ENCODE data around the gene NCKAP1. TPM values are rescaled to one million over a fixed set of nuclear protein-coding genes. Genes with fewer than 3 reads are reported as not detected.

NCKAP1 gene
- total RNA-seq, 1 donor from 2014 or later, result 116 TPM

- H3K27ac Mint-ChIP-seq (ENCODE audit: unreplicated experiment), result no peak overlapping the region
- H3K27me3 Mint-ChIP-seq (ENCODE audit: unreplicated experiment), result no peaks in the 10 kb centered on the region
- no peak for DNase-seq
- no peaks in the 10 kb centered on the region for H3K36me3 Mint-ChIP-seq (ENCODE audit: unreplicated experiment)
- H3K9me3 Mint-ChIP-seq (ENCODE audit: unreplicated experiment), result no peaks in the 10 kb centered on the region
- H3K4me3 Mint-ChIP-seq (ENCODE audit: unreplicated experiment), result no peak overlapping the region
- peaks cover 7% of the 10 kb centered on the region for H3K4me1 Mint-ChIP-seq (ENCODE audit: low read depth, unreplicated experiment)
- no peak for TF ChIP-seq CTCF (IDR thresholded peaks at IDR 0.05; ENCODE audit: partially characterized antibody, unreplicated experiment)
Measured at GRCh38 chr2:183026424-183026823, 11.8 kb downstream of the NCKAP1 start.

- Mint-ChIP-seq H3K4me1 (ENCODE audit: low read depth, unreplicated experiment) (peaks cover 7% of the 10 kb centered on the region), H3K36me3 (ENCODE audit: unreplicated experiment) (no peaks in the 10 kb centered on the region), H3K9me3 (ENCODE audit: unreplicated experiment) (no peaks in the 10 kb centered on the region), H3K27ac (ENCODE audit: unreplicated experiment) (no peak overlapping the region), H3K27me3 (ENCODE audit: unreplicated experiment) (no peaks in the 10 kb centered on the region), H3K4me3 (ENCODE audit: unreplicated experiment) (no peak overlapping the region)
- TF ChIP-seq CTCF (IDR thresholded peaks at IDR 0.05; ENCODE audit: partially characterized antibody, unreplicated experiment), result no peak
- DNase-seq, result no peak
Measured at GRCh38 chr2:183025993-183026392, 12.3 kb downstream of the NCKAP1 start.

- no peak for TF ChIP-seq CTCF (IDR thresholded peaks at IDR 0.05; ENCODE audit: partially characterized antibody, unreplicated experiment)
- H3K36me3 Mint-ChIP-seq (ENCODE audit: unreplicated experiment), result no peaks in the 10 kb centered on the region
- no peak for DNase-seq
- no peak overlapping the region for H3K27ac Mint-ChIP-seq (ENCODE audit: unreplicated experiment)
- no peaks in the 10 kb centered on the region for H3K9me3 Mint-ChIP-seq (ENCODE audit: unreplicated experiment)
- no peaks in the 10 kb centered on the region for H3K27me3 Mint-ChIP-seq (ENCODE audit: unreplicated experiment)
- peaks cover 5% of the 10 kb centered on the region for H3K4me1 Mint-ChIP-seq (ENCODE audit: low read depth, unreplicated experiment)
- H3K4me3 Mint-ChIP-seq (ENCODE audit: unreplicated experiment), result no peak overlapping the region
Measured at GRCh38 chr2:183024339-183025095, 13.7 kb downstream of the NCKAP1 start.

- Mint-ChIP-seq H3K27me3 (ENCODE audit: unreplicated experiment) (no peaks in the 10 kb centered on the region), H3K4me3 (ENCODE audit: unreplicated experiment) (no peak overlapping the region), H3K9me3 (ENCODE audit: unreplicated experiment) (no peaks in the 10 kb centered on the region), H3K36me3 (ENCODE audit: unreplicated experiment) (no peaks in the 10 kb centered on the region), H3K27ac (ENCODE audit: unreplicated experiment) (no peak overlapping the region), H3K4me1 (ENCODE audit: low read depth, unreplicated experiment) (peaks cover 2% of the 10 kb centered on the region)
- no peak for TF ChIP-seq CTCF (IDR thresholded peaks at IDR 0.05; ENCODE audit: partially characterized antibody, unreplicated experiment)
- DNase-seq, result no peak
Measured at GRCh38 chr2:183022711-183023110, 15.5 kb downstream of the NCKAP1 start.

DNA sequence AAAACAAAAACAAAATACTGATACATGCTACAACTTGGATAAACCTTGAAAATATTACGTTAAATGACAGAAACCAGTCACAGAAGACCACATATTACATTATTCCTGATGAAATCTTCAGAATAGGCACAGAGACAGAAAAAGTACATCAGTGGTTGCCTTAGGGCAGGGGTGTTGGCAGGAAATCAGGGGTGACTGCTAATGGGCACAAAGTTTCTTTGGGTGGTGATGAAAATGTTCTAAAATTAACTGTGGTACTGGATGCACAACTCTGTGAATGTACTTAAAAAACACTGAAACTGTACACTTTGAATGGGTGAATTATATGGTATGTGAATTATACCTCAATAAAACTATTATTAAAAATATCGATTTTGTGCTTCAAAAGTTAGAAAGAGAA is 16.6 kb downstream of the NCKAP1 start:
- Mint-ChIP-seq H3K27me3 (ENCODE audit: unreplicated experiment) (no peaks in the 10 kb centered on the region), H3K9me3 (ENCODE audit: unreplicated experiment) (no peaks in the 10 kb centered on the region), H3K4me1 (ENCODE audit: low read depth, unreplicated experiment) (no peaks in the 10 kb centered on the region), H3K4me3 (ENCODE audit: unreplicated experiment) (no peak overlapping the region), H3K36me3 (ENCODE audit: unreplicated experiment) (peaks cover 5% of the 10 kb centered on the region), H3K27ac (ENCODE audit: unreplicated experiment) (no peak overlapping the region)
- TF ChIP-seq CTCF (IDR thresholded peaks at IDR 0.05; ENCODE audit: partially characterized antibody, unreplicated experiment), result no peak
- DNase-seq, result no peak
